Inferior parietal cortex (tissue), 1 donor: Measurements from ENCODE around the gene PLCXD1.

Experiments
- DNase-seq: peaks from one replicate; pipeline ENCODE4 v3.0.0-alpha.2; 2016; ENCODE audit errors: extremely low spot score

Gene PLCXD1

GRCh38 chrX:334971-335757, 54.0 kb downstream of the PLCXD1 start:
- no peak for DNase-seq

DNA sequence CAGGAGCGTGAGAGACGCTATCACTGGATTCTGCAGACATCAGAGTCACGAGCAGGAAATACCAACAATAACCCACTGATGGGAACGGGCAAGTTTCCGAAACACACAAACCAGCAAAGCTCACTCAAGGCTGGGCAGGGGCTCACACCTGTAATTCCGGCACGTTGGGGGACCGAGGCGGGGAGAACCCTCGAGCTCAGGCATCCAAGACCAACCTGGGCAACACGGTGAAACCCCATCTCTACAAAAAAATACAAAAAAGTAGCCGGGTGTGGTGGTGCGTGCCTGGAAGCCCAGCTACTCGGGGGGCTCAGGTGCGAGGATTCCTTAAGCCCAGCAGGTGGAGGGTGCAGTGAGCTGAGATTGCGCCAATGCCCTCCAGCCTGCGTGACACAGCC, 54.6 kb downstream of the PLCXD1 start:
- DNase-seq: no peak

DNA sequence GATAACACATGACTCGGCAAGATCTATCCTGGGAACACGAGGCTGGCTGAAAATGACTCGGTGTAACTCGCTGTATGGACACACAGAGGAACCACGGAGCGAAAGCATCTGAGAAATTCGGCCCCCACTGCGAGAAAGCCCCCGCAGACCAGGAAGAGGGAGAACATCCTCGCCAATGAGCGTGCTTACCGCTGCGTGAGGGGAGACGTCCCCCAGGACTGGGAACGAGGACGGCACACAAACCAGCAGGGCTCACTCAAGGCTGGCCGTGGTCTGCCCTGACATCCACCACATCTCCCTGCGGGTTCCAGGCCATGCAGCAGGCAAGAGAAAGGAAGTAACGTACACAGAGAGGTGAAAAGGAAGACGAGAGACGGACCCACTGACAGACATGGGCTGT, 55.0 kb downstream of the PLCXD1 start:
- no peak for DNase-seq

- DNase-seq: no peak
Observed at GRCh38 chrX:337331-337831, 56.2 kb downstream of the PLCXD1 start.

- DNase-seq: no peak
Observed at GRCh38 chrX:338281-338835, 57.2 kb downstream of the PLCXD1 start.

DNA sequence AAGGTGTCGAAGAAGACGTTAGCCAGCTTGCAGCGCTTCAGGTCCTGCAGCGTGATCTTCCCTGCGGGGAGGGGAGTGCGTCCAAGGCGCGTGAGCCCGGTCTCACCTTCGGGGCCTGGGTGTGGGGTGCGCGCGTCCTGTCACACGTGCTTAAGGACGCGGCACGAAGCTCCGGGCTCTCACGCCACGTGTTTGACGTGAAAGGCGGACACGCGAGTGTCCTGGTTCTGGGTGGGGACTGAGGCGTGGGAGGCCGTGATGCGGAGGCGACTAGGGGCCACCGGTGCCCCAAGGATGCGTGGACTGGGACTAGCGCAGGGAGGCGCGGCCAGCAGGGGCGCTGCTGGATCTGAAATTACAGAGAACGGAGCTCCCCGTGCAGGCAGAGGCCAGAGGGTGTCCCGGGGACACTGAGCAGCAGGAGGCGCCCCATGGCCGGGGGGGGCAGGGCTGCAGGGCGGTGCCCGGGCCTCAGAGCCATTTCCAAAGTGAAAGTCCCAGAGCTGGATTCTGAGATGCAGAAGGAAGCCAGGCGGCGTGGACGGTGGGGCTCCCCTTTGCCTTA, 57.7 kb downstream of the PLCXD1 start:
- no peak for DNase-seq

GRCh38 chrX:340121-340520, 58.9 kb downstream of the PLCXD1 start:
- DNase-seq: no peak

DNA sequence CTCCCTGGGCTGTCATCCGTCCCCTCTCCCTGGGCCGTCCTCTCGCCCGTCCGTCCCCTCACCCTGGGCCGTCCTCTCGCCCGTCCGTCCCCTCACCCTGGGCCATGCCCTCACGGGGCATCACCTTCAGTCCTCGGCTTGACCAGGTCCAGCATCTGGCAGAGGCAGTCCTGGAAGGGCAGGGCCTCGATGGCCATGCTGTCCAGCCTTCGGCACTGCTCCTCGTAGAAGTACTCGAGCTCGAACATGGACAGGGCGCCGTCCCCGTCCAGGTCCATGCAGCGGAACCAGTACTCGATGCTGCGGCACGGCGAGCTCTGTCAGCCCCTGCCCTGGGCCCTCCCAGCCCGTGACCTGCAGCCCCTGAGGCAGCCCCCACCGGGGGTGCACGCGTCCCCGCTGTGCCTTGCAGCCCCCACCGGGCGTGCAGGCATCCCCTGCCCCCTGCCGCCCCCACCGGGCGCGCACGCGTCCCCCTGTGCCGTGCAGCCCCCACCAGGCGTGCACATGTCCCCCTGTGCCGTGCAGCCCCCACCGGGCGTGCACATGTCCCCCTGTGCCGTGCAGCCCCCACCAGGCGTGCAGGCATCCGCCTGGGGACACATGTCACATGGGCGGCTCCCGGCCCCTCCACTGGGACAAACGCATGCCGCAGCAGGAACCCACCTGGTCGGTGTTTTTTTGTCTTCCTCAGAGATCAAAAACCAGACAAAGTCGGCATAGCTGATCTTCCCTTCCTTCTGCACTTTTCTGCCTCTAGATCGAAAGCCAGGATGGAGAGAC, 59.7 kb downstream of the PLCXD1 start:
- no peak for DNase-seq

GRCh38 chrX:341541-342101, 60.4 kb downstream of the PLCXD1 start:
- DNase-seq: no peak

GRCh38 chrX:344371-344901, 63.3 kb downstream of the PLCXD1 start:
- no peak for DNase-seq

GRCh38 chrX:345020-345925, 64.1 kb downstream of the PLCXD1 start:
- DNase-seq: no peak

- DNase-seq: no peak
Observed at GRCh38 chrX:346034-346813, 65.0 kb downstream of the PLCXD1 start.

DNA sequence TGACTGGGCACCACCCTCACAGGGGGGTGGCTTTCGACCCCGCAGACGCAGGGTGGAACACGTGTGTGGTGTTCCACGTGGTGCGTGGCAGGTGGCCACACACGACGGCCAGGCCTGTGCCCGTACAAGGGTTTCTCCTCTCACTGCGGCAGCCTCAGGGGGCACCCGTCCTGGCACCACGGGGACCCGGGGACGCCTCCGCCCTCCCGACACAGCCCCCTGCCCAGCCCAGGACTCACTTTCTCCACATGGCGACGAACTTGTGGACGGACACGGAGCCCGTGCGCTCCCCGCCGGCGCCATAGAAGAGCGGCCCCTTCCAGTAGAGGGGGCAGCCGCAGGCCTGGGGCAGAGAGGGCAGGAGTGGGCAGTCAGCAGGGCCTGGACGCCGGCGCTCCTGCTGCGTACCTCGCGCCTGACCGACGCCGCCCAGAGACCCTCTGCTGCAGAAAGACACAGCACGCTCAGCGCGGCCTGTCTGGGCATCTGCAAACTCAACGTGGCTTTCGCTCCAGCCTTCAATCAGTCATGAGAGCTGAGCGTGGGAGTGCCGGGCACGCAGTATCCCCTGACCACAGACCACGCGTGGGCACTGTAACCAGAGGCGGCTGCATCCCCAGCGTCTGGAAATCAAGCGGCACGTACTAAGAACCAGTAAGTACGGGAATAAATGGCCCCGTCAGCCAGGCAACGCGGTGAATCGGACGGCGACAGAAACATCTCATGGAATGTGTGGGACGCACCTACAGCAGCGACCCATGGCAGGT, 66.4 kb downstream of the PLCXD1 start:
- no peak for DNase-seq

GRCh38 chrX:348461-349117, 67.4 kb downstream of the PLCXD1 start:
- DNase-seq: no peak

DNA sequence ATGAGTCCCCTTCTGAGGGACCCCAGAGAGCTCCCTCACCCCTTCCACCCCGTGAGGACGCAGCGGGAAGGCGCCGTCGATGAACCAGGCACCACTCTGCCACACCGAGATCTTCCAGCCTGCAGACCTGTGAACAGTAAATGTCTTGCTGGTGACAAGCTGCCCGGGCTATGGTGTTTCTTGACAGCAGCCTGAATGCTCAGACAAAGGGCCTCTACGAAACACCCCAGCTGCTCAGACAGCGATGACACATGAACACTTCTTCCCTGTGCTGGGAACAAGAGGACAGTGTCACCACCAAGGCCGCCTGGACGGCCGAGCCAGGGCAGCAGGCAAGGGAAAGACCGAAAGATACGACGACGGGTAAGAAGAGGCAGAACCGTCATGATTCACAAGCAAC, 68.0 kb downstream of the PLCXD1 start:
- peak; percentile 20 for DNase-seq

- DNase-seq: no peak
Observed at GRCh38 chrX:349702-350101, 68.5 kb downstream of the PLCXD1 start.

- no peak for DNase-seq
Observed at GRCh38 chrX:350148-350533, 69.0 kb downstream of the PLCXD1 start.

GRCh38 chrX:350534-351323, 69.5 kb downstream of the PLCXD1 start:
- DNase-seq: no peak
